NAMALWA (cell line): ENCODE results near the gene CLCA2.

ENCODE experiments used
- DNase-seq: peaks from one replicate; pipeline ENCODE4 v3.0.0-alpha.2; 2015; ENCODE audit warnings: low spot score

The CLCA2 gene

DNA sequence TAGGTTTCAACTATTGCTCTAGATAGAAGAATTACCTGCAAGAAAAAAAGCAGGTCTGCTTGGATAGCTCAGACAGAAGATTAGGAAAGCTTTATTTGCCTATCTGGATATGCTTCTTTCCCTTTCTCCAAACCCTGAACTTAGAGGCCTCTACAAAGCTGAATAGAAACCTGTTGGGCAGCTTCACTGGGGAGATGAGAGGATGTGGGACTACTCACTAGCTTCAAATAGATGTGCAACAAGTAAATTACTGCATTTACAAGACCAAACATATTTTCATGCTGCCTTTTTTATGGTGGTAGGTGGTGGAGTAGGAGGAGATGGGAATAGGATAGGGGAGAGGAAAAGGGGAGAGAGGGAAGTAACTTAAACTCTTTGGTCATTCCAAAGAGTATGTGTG, 6.4 kb downstream of the CLCA2 start:
- no peak for DNase-seq

DNA sequence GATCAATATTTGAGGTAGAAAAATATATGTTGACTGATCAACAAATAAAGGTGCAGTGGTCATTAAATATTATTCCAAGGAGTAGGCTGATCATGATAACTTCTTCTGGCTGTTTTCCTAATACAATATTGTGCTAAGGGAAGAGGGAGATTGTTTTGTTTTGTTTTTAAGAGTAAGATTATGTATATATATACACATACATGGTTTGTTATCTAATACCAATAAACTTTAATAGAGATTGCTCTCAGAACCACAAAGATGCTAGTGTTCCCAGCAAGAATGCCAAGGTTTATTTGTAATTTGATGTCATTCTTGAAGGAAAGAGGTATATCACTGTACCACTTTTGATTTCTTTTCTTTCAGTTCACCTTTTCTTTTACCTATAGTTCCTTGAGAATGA, 10.1 kb downstream of the CLCA2 start:
- DNase-seq, result no peak

DNA sequence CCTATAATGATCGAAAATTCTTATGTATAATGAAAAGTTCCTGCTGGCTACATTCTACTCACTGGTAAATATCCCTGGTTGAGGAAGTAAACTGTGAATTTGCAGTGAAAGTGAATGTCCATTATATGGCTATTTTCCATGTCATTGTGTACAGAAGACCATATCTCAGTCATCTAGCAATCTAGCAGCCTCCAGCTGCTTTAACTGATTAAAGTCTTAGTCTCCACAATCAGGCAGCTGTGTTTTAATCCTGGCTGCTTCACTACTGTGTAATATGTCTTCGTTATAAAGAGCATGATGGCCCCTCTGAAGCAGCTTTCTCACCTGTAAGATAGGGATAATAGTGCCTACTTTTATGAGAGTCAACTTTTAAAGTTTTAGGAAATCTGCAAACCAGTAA, 11.4 kb downstream of the CLCA2 start:
- DNase-seq, result no peak

DNA sequence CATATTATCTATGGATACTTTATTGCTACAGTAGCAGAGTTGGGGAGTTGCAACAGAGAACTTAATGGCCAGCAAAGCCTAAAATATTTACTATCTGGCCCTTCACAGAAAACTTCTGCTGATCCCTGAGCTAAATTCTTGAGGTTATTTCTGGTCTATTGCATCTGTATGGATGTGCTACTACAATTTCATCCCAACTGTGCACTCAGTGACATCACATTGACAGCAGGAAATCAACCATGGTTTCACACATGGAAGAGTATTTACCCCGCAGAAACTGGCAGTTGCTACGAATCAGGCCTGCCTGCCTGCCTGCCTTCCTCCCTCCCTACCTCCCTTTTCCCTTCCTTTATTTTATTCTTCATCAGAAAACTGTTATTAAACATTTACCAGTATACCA, 12.1 kb downstream of the CLCA2 start:
- DNase-seq, result no peak

DNA sequence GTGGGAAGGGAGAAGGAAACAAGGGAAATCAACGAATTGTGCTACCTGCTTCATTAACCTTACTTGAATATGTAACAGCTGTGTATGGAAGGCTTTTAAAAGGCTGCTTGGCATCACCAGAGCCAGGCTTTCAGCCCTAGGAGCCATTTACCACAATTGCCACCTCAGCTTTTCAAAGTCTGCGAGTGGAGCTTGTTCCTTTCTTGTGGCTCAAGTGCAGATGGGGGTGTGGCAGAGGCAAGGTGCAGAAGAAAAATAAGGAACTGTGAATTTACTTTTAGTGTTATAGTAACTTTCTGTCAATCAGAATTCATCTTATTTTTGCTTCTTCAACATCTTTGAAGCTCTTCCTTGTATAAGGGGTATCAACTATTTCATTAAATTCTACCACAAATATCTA, 17.6 kb downstream of the CLCA2 start:
- no peak for DNase-seq

DNA sequence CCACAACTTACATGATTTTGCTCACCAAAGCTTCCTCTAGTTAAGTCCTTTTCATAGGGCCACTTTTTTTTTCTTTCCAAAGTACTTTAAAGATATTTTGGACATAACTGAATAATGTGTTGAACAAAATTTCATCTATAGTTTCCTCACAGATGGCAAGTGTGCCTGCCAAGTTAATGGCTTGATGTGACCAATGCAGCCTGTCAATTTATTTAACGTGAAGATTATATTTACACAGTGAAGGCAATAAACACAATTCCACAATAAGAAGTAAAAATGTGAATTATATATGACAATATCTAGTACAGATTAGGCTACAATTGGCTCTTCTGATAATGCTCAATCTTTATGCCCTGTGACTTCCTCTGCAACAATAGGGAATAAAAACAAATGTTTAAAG, 18.0 kb downstream of the CLCA2 start:
- no peak for DNase-seq

DNA sequence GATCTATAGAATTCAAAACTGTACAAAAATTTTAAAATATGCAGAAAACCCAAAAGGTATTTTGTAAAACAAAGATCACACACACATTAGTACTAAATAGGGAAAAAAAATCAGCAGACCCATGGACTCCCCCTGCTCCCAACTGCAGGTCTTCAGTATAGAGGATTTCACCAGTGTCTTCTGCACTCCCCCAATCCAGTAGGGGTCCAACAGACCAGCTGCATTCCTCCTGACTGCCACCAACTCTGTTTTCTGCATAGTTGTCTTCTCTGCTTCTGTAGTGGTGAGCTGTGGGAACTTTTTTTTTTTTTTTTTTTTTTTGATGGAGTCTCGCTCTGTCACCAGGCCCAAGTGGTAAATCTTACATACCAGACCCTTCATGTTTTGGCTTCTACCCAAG, 21.9 kb downstream of the CLCA2 start:
- DNase-seq, result no peak

DNA sequence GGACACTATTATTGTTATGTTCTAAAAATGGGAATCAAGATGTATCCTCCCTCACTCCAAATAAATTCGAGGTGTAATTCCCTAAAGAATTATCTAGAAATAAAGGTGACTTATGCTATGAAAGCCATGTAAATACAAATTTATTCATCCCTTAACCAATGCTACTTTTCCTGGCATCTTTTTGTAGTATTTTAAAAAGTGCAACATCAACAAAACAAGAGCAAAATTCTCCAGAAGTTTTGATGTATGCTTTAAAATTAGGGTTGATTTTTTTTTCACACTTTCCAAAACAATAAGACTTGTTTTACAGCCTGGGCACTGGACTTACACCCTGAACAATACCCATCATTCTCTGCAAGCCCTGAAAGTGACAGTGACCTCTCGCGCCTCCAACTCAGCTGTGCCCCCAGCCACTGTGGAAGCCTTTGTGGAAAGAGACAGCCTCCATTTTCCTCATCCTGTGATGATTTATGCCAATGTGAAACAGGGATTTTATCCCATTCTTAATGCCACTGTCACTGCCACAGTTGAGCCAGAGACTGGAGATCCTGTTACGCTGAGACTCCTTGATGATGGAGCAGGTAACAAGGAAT, 23.3 kb downstream of the CLCA2 start:
- DNase-seq, result no peak

DNA sequence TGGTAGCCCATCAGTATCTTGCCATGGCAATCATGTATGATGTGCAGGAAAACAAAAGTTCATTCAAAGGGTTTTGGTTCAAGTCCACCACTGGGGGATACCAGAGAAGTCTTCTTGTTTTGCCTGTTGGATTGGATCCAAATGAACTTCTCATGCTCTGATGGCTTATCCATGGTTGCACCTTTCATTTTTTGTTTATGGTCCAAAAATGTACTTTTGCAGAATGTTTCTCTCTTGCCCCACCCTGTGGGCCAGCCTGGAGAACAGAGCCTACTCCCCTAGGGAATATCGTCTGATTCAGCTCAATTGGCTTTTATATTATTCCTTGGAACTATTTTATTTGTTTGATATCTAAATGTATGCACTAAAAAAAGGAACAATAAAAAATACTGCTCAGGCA, 24.7 kb downstream of the CLCA2 start:
- DNase-seq, result no peak

DNA sequence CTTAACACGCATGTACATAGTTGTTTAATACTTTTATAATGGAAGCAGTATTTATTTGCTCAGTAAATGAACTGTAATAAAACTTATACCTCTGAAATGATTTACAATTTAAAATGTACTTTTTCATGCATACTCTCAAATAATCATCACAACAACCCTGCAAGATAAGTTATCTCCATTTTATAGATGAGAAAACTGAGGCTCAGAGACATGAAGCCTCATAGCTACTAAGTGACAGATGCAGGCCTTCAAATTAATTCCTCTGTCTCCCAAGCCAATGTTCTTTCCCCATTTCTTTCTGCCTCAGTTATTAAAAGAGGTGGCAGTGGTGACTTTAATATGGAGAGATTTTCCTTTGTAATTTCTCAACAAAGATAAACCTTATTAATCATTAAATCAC, 25.1 kb downstream of the CLCA2 start:
- no peak for DNase-seq

DNA sequence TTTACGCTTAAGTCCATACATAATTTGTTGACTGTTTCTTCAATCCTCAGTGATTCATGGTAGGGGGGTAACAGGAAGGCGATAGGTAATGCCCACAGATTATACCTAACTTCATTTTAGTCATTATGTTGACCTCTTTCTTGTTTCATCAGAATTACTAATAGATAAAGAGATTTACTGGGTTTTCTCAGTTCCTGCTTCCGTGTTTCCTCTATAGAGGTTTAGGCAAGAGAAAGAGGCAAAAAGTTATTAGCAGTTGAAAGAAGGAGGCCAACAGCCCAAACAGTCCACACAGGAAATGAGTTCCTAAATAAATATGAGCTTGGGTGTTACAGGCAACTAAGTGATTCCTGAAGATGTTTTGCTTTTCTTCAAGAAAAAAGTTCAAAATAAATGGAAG, 26.9 kb downstream of the CLCA2 start:
- DNase-seq, result no peak

DNA sequence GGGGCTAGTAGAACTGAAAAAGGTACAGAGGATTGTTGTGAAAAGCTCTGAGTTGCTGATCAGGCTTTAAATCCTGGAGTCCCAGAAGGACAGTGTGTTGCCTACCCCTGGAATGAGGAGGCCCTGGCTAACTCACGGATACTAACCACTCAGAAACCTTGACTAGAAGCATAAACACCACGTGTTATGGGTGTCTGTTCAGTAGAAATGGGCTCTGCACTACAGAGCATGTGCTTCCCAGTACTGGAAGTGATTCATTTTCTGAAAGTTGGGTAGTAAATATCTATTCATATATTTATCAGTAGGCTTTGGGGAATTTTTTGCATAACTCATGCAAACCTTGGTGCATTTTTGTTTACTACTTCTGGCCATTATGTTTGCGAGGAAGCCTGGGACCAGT, 29.7 kb downstream of the CLCA2 start:
- no peak for DNase-seq

DNA sequence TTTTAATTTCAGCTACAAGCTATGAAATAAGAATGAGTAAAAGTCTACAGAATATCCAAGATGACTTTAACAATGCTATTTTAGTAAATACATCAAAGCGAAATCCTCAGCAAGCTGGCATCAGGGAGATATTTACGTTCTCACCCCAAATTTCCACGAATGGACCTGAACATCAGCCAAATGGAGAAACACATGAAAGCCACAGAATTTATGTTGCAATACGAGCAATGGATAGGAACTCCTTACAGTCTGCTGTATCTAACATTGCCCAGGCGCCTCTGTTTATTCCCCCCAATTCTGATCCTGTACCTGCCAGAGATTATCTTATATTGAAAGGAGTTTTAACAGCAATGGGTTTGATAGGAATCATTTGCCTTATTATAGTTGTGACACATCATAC, 31.1 kb downstream of the CLCA2 start:
- DNase-seq, result no peak

DNA sequence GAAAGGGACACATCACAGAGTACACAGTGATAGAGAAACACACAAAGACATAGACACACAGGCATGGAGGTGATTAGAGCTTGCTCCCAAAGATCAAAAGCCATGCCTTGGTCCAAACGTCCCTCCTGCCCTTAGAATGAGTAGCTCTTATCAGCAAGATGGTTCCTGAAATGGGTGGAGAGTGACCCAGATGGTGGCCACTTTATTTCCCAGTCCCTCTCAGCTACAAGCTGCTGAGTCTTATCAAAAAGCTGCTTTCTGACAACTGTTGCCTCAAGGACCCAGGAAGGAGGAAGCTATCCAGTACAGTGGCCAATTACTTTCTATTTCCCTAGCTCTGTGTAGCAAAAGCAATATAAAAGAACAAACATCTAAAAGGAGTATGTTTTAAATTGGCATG, 37.0 kb downstream of the CLCA2 start:
- DNase-seq, result no peak

DNA sequence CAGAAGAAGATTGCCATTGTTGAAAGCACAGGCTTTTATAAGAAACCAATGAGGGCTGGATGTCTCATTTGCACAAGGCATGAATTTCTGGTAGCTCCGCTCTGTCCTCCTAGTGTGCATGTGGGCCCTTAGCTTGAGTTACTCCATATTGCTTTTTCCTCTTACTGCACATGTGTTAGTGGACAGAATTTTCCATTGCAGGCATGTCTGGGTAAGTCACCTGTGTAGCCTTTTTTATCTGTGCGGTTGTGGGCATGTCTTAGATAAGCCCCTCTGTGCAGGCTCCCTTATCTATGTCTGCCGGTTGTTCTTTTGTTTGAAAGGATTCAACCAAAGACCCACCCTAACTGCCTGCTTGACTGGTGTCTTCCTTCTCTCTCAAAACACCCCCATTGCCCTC, 37.5 kb downstream of the CLCA2 start:
- no peak for DNase-seq

DNA sequence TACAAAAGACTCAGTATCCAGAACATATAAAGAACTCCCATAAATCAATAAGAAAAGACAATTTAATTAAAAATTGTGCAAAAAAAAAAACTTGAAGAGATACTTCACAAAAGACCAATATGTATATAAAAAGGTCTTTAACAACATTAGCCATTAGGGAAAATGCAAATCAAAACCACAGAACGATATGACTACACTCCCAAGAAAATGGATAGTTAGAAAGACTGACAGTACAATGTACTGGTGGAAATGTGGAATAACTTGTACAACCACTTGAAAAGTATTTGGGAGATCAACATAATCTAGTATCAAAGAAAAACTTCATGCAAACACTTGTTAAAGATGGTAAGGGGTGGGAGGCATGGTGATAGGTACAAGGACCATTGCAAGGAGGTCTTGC, 40.8 kb downstream of the CLCA2 start:
- no peak for DNase-seq

DNA sequence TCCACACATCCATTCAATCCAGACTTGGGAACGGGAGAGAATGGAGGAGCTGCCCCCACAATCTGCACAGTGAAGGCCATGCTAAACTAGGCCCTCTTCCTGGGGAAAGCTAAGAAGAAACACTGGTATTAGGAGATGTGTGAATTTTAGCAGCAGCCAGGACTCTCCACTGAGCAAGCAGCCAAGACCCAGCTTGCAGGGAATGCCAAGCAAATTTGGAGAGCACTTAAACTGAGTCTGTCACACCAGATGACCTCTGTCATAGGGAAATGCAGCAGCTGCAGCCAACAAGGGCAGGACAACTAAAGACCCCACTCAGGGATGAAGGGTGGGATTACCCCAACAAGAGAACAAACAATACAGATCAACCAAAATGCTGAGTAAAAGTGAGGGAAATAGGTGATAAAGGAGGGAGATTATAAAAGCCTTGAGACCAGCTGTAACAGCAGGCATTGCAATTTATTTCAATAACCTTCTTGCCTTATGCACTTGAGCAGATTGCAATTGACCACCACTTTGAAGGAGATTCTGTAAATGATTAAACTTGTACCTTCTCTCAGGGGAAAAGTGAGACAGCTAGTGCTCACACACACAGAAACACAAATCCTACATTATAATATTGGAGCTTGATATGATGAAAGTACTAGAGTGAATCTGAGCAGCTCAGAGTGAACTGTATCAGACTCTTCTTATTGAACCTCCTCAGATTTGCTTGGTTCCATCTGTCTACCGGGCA, 42.3 kb downstream of the CLCA2 start:
- DNase-seq, result no peak

DNA sequence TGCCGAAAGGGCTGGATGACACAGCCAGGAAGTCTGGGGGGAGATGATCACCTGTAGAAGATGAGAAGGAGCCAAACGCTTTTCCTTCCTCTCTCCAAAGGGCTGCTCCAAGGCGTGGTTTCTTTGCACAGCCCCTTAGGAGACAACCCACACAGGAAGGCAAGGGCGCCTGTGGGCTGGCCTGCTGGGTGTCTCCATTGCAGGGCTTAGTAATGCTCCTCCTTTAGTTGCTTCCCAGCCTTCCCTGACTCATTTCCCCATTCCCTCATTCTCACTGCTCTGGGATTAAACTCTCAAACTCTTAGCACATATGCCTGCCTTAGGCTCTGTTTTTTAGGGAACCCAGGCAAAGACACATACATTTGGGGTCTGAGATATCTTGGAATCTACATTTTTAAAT, 43.0 kb downstream of the CLCA2 start:
- DNase-seq, result no peak

DNA sequence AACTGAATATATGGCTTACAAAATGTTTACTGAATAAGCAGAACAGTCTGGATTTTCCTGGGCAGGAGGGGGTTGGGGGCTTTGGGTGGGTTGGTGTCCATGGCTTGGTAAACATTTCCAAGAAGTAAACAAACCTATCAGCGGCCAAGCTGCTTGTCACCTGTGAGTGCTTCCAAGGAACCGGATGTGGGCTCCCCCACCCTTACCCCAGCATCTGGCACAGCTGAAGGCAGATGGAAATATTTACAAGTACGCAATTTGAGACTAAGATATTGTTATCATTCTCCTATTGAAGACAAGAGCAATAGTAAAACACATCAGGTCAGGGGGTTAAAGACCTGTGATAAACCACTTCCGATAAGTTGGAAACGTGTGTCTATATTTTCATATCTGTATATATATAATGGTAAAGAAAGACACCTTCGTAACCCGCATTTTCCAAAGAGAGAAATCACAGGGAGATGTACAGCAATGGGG, 44.6 kb downstream of the CLCA2 start, which contains the start of gene CLCA1:
CLCA1 (plus strand) TSS at position 427 of the 477 bp plus-strand sequence; CDS start at position 472, 45 bp downstream.
- DNase-seq, result no peak

DNA sequence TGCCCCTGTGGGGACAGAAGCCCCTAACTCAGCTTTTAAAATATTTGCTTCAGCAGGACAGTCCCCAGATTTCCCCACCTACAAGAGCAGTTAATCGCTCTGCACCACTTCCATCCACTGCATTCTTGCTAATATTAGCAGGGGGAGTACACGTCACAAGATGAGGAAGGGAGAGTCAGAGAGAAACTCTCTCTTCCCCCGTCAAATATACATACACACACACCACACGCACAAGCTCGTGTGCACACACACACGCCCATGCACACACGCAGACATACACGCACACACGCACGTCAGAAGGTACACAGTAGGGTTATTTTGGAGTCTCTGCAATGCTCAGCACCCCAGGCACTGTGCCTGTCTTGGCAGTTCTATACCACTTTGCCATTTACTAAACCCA, 46.9 kb downstream of the CLCA2 start:
- DNase-seq, result no peak

DNA sequence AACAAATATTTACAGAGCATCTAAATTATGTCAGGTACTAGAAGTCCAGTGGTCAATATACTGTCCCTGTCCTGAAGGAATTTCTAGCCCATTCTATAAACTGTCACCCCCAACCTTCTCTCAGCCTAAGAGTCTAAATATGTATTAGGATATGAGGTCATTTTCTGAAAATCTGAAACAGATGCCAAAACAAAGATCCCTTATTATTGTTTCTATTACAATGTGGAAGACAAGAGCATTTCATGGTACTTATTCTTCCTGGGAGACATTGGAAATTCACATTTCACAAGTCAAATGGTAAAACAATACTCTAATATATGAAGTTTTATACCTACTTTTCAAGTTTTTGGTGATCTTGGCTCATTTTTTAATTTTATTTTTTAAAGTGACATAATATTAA, 47.3 kb downstream of the CLCA2 start:
- DNase-seq, result no peak

DNA sequence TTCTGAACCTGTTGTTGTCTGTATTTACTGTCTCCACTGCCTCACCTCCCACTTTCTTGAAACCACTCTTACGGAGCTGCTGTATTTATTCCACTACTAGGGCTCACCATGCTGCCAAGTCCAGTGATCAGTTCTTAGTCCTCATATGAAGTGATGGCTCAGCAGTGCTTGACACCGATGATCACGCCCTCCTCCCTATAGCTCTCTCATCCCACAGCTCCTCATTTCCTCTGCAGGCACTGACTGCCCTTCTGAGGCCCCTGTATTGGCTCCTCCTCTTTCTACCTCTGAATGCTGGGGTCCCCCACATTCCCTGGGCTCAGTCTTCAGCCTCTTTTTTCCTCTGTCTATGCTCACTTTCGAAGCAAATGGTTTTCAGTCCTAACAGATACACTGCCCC, 48.2 kb downstream of the CLCA2 start:
- no peak for DNase-seq

DNA sequence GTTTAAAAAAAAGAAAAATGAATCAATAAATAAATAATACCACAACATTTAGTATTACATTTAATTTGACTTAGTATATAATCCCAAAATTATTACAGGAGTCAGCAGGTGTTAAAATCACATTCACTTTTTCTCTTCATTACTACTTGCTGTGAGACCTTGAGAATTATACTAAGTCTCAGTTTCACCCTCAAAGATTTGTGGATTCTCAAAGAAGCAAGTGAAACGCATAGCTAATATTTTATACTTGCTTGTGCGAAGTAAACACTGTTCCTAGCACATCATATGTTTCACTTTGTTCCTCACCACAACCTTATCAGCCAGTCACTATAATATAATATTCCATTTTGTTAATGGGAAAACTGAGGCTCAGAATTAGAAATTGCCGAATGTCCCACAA, 48.8 kb downstream of the CLCA2 start:
- no peak for DNase-seq

DNA sequence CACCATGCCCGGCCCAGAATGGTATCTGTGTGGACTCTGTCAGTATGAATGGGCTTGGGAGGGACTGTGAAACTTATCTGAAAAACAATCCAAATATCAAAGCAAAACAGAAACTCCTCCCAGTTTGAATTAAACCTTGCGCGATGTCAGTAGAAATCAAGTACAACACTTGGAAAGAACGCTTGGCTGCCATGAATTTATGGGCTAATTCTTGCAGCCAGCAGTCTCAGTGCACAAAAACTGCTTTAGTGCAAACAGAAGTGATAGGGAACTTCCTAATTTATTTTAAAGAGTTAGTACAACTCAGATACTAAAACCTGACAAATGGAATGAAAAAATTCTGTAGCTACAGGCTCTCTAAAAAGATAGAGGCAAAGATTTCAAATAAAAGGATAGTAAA, 53.3 kb downstream of the CLCA2 start:
- no peak for DNase-seq
